RWPE1 (cell line): ENCODE data around the gene RBMS3.

Source experiments
- CTCF ChIA-PET: fragments of 350-600 bp; sonication (Branson Sonifier 250); formaldehyde crosslinking; extraction: SDS; loops from one replicate; lab custom pipeline; 2021; lab: Yijun Ruan, JAX
- POLR2A ChIA-PET: fragments of 400-600 bp; formaldehyde crosslinking; extraction: SDS; loops from one replicate; lab custom pipeline; 2020; ENCODE audit warnings: antibody characterized with exemption; ENCODE audit not compliant: low non-redundant PET; lab: Yijun Ruan, JAX
- DNase-seq: peaks from one replicate; pipeline ENCODE4 v3.0.0; 2012; ENCODE audit warnings: low spot score
- H3K27ac ChIP-seq: fragments of 450-650 bp; 2 replicates; pipeline ENCODE4 v1.5.1; 2017
- CTCF ChIP-seq: fragments of 450-650 bp; conservative IDR thresholded peaks from 2 replicates; pipeline ENCODE4 v1.5.1; 2017; ENCODE audit warnings: low read depth, mild to moderate bottlenecking

The RBMS3 gene

DNA sequence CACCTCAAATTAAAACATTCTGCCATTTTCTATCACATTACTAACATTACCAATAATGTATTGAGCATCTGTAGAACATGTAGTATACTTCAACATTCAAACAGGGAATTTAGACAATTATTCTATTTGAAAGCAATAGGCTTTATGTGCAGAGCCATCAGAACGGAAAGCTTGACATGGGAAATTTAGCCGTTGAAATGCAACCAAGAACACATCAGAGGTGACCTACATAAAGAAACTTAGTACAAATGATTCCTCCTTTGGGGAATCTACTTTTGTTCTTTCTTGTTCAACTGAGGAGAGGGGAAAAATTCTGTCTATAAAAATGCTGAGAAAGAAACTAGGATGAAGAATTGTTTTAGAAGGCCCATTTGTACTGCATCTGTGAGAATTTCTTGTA lies 38.6 kb upstream of the RBMS3 start:
- DNase-seq: no peak
- no peak for TF ChIP-seq CTCF
- H3K27ac ChIP-seq: no peak overlapping the region
- ChIA-PET POLR2A (no interaction called here), CTCF (no interaction called here)

GRCh38 chr3:29245441-29245840 lies 35.4 kb upstream of the RBMS3 start:
- ChIA-PET CTCF (interaction anchor here (0.5 kb wide), 1 partner anchor 227 kb away, joined by 3 read pairs; no protein-coding TSS in a partner anchor), POLR2A (no interaction called here)
- no peak overlapping the region for H3K27ac ChIP-seq
- no peak for TF ChIP-seq CTCF
- DNase-seq: no peak

GRCh38 chr3:29247088-29247745 lies 33.7 kb upstream of the RBMS3 start:
- TF ChIP-seq CTCF: no peak
- ChIA-PET CTCF (no interaction called here), POLR2A (no interaction called here)
- H3K27ac ChIP-seq: no peak overlapping the region
- no peak for DNase-seq

- ChIA-PET CTCF (no interaction called here), POLR2A (no interaction called here)
- no peak for TF ChIP-seq CTCF
- H3K27ac ChIP-seq: no peak overlapping the region
- DNase-seq: no peak
Measured at GRCh38 chr3:29249829-29250345, 31.0 kb upstream of the RBMS3 start.

GRCh38 chr3:29255854-29256696 lies 24.8 kb upstream of the RBMS3 start:
- ChIA-PET CTCF (no interaction called here), POLR2A (no interaction called here)
- TF ChIP-seq CTCF: no peak
- no peak for DNase-seq
- no peak overlapping the region for H3K27ac ChIP-seq

DNA sequence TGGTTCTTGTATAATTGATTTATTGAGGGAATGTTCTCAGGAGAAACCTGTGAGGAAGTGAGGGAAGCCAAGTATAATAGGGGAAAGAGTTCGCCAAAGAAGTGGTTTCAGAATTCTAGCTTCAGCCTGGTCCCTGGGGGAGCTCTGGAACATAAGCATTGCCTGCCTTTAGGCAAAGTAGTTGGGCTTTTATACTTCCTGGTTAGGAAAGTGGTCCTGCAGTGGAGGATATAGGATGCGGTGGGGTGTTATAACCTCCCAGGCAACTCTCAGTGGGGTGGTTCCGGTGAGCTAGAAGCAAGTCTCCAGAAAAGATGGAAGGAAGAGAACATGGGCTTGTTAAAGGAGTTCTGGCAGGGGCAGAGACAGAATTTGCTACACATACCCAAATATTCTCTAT lies 22.7 kb upstream of the RBMS3 start:
- CTCF ChIA-PET: no interaction called here
- no peak overlapping the region for H3K27ac ChIP-seq
- POLR2A ChIA-PET: no interaction called here
- no peak for DNase-seq
- no peak for TF ChIP-seq CTCF
